ENCODE measurements around the gene TMEM72. TPM values are rescaled to one million over a fixed set of nuclear protein-coding genes. Genes with fewer than 3 reads are reported as not detected.

The TMEM72 gene
- total and polyA plus RNA-seq, 2 of the 13 experiments (the other 11 are each of a cell fraction or from before 2014, with no cell fraction given) = 0.04 TPM; not detected in 1

DNA sequence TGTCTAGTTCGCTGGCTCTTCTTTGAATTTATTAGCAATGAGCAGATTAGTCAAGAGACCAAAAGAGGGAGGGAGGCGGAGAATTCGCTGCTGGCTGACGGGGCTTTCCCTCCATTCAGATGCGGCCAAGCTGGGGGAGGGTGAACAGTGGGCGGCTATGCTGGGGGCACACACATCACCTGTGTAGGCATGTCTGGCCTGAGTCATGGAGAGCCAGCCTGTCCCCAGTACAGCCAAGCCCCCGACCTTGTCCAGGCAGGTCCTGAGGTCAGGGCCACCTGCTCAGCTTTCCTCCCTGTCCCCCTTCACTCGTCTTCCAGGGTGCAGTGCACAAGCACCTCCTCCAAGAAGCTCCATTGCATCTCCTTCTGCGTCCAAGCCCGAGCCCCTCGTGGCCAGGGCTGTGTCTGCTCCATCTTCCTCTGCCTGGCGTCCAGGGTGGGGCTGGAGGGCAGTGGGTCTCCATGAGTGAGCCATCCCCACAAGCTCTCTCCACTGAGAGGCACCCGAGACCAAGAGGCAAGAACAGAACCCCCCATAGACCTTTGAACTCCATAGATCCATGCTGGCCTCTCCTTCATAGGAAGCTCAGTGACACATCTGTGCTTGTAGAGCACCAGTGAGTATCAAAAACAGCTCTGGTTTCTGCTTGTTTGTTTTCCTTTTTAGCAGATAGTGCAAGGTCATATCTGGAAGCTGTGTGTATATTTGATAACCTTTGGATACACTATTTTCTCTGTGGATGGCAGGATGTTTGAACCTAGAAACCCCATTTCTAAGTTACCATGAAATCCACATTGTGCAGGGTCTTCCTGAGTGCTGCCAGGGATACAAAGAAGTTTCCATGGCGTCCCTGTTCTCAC lies 69.4 kb downstream of the TMEM72 start:
- Histone ChIP-seq H3K27me3 (ENCODE audit: control insufficient read depth in 1 of 2, insufficient read depth in 2 of 2, low read length in 2 of 2) (no peaks in the 10 kb centered on the region; a peak in 1 of 5 replicates), H3K4me3 (replicated peaks in 1 of 3; ENCODE audit: insufficient read depth in 1 of 3, low read depth in 2 of 3, low read length in 3 of 3) (peak overlapping the region in 2 of 3 experiments; percentile 12 to 89; a peak in 3 of 6 replicates), H3K79me2 (ENCODE audit: insufficient read depth, low read length) (peaks cover 33% of the 10 kb centered on the region), H3K27ac (ENCODE audit: extremely low read length, insufficient read depth, low read length) (peak overlapping the region; percentile 97), H2AFZ (ENCODE audit: low read length) (no peak overlapping the region), H3K4me1 (ENCODE audit: insufficient read depth, low read length) (peaks cover 72% of the 10 kb centered on the region), H3K4me2 (ENCODE audit: low read depth, low read length) (peak overlapping the region; percentile 90), H3K9me3 (ENCODE audit: low read length) (no peaks in the 10 kb centered on the region), H3K9ac (ENCODE audit: insufficient read depth, low read depth, low read length) (peak overlapping the region; percentile 72), H4K20me1 (ENCODE audit: insufficient read depth, low read length) (peaks cover 30% of the 10 kb centered on the region), H3K36me3 (replicated peaks in 1 of 2; ENCODE audit: control insufficient read depth in 1 of 2, insufficient read depth in 2 of 2, low read length in 2 of 2) (peaks cover 3 to 44% of the 10 kb centered on the region in 2 experiments; a peak in 3 of 5 replicates)
- POLR2A ChIA-PET = interaction anchor here (0.9 to 12.6 kb wide), 14 partner anchors 10 to 1560 kb away, joined by 3 to 863 read pairs (median 6); partner anchors contain the start of genes RASSF4, TMEM72 and ZNF22
- intact Hi-C loops (cut with micrococcal nuclease; ENCODE audit: unreplicated experiment) (loop anchor here (1.0 kb wide), 1 partner anchor 16 kb away; no protein-coding TSS in a partner anchor), in situ Hi-C loops (cut with HindIII; ENCODE audit: extremely low pct_ligation_motif_present, low pct_unique_long_range_greater_than_20kb) (no loop called here)
- DNase-seq (ENCODE audit: low spot score) (peak; percentile 97), FAIRE-seq (peak; percentile 96), ATAC-seq (peak; percentile 59)
- 25% methylated on average over 10 of the region's 14 CpGs for WGBS (ENCODE audit: low lambda C conversion rate)
- CTCF ChIA-PET (ENCODE audit: low intra/inter-chr PET ratio, low total read pairs) = no interaction called here
- no TSS peak for BruUV-seq (replicated peaks)
- TF ChIP-seq TP53 (CRISPR knock-in tag; conservative IDR thresholded peaks at IDR 0.05) (no peak; the same call in 1 of the 2 replicates), ZNF720 (CRISPR knock-in tag; IDR thresholded peaks at IDR 0.05) (no peak), ARHGAP35 (CRISPR knock-in tag; IDR thresholded peaks at IDR 0.05; ENCODE audit: borderline replicate concordance) (no peak), EP300 (IDR thresholded peaks at IDR 0.05; ENCODE audit: low read depth in 2 of 2, low read length in 2 of 2) (peak in 1 of 2 experiments; percentile 95; a peak in 2 of 4 replicates), EP300 (CRISPR knock-in tag; IDR thresholded peaks at IDR 0.05; ENCODE audit: borderline replicate concordance) (peak; percentile 83; the same call in 1 of the 2 replicates), SP2 (CRISPR knock-in tag; IDR thresholded peaks at IDR 0.05) (no peak), HOXD1 (CRISPR knock-in tag; IDR thresholded peaks at IDR 0.05) (peak; percentile 96), LCORL (IDR thresholded peaks at IDR 0.05) (no peak), LCORL (CRISPR knock-in tag; IDR thresholded peaks at IDR 0.05) (peak; percentile 49; the same call in 1 of the 2 replicates), NCOR1 (IDR thresholded peaks at IDR 0.05; ENCODE audit: borderline replicate concordance, low read length) (peak; percentile 83), ZNF33B (CRISPR knock-in tag; IDR thresholded peaks at IDR 0.05) (peak; percentile 55; the same call in 1 of the 2 replicates), NFKB2 (CRISPR knock-in tag; IDR thresholded peaks at IDR 0.05; ENCODE audit: borderline replicate concordance) (peak; percentile 27; the same call in 1 of the 2 replicates)
- TF ChIP-seq, protein P1, sequence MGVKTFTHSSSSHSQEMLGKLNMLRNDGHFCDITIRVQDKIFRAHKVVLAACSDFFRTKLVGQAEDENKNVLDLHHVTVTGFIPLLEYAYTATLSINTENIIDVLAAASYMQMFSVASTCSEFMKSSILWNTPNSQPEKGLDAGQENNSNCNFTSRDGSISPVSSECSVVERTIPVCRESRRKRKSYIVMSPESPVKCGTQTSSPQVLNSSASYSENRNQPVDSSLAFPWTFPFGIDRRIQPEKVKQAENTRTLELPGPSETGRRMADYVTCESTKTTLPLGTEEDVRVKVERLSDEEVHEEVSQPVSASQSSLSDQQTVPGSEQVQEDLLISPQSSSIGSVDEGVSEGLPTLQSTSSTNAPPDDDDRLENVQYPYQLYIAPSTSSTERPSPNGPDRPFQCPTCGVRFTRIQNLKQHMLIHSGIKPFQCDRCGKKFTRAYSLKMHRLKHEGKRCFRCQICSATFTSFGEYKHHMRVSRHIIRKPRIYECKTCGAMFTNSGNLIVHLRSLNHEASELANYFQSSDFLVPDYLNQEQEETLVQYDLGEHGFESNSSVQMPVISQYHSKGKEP (CRISPR knock-in tag; IDR thresholded peaks at IDR 0.05) = no peak
- TF ChIP-seq, protein P2, sequence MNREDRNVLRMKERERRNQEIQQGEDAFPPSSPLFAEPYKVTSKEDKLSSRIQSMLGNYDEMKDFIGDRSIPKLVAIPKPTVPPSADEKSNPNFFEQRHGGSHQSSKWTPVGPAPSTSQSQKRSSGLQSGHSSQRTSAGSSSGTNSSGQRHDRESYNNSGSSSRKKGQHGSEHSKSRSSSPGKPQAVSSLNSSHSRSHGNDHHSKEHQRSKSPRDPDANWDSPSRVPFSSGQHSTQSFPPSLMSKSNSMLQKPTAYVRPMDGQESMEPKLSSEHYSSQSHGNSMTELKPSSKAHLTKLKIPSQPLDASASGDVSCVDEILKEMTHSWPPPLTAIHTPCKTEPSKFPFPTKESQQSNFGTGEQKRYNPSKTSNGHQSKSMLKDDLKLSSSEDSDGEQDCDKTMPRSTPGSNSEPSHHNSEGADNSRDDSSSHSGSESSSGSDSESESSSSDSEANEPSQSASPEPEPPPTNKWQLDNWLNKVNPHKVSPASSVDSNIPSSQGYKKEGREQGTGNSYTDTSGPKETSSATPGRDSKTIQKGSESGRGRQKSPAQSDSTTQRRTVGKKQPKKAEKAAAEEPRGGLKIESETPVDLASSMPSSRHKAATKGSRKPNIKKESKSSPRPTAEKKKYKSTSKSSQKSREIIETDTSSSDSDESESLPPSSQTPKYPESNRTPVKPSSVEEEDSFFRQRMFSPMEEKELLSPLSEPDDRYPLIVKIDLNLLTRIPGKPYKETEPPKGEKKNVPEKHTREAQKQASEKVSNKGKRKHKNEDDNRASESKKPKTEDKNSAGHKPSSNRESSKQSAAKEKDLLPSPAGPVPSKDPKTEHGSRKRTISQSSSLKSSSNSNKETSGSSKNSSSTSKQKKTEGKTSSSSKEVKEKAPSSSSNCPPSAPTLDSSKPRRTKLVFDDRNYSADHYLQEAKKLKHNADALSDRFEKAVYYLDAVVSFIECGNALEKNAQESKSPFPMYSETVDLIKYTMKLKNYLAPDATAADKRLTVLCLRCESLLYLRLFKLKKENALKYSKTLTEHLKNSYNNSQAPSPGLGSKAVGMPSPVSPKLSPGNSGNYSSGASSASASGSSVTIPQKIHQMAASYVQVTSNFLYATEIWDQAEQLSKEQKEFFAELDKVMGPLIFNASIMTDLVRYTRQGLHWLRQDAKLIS (CRISPR knock-in tag; IDR thresholded peaks at IDR 0.05) = no peak
